ENCODE results near the gene DIP2C.

DNA sequence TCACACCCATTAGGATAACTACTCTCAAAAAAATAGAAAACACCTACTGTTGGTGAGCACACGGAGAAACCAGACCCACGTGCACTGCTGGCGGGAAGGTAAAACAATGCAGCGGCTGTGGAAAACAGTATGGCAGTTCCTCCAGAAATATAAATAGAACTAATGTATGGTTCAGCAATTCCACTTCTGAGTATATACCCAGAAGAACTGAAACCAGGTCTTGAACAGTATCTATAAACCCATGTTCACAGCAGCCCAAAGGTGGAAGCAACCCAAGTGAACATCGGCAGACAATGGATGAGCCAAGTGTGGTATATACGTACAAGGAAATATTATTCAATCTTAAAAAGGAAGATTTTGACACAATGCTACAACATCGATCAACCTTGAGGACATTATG lies 389.5 kb downstream of the DIP2C start:
- TF ChIP-seq, protein P1, sequence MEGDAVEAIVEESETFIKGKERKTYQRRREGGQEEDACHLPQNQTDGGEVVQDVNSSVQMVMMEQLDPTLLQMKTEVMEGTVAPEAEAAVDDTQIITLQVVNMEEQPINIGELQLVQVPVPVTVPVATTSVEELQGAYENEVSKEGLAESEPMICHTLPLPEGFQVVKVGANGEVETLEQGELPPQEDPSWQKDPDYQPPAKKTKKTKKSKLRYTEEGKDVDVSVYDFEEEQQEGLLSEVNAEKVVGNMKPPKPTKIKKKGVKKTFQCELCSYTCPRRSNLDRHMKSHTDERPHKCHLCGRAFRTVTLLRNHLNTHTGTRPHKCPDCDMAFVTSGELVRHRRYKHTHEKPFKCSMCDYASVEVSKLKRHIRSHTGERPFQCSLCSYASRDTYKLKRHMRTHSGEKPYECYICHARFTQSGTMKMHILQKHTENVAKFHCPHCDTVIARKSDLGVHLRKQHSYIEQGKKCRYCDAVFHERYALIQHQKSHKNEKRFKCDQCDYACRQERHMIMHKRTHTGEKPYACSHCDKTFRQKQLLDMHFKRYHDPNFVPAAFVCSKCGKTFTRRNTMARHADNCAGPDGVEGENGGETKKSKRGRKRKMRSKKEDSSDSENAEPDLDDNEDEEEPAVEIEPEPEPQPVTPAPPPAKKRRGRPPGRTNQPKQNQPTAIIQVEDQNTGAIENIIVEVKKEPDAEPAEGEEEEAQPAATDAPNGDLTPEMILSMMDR (IDR thresholded peaks at IDR 0.05) = no peak
- no peak for TF ChIP-seq POLR2AphosphoS5 (IDR thresholded peaks at IDR 0.05)

Measured in stomach (tissue), 4 donors.